CD4-positive, alpha-beta T cell (primary cell): ENCODE measurements around the gene EHD3. TPM values are rescaled to one million over a fixed set of nuclear protein-coding genes. Genes with fewer than 3 reads are reported as not detected.

ENCODE experiments used
- ATAC-seq: fragments of 200-7000 bp; cut with Tn5 transposase; one replicate; pipeline ENCODE4 v1.10.0; 2022; ENCODE audit warnings: mild to moderate bottlenecking; ENCODE audit not compliant: poor library complexity
- CTCF ChIA-PET: fragments of 350-600 bp; sonication (Branson Sonifier 250); formaldehyde crosslinking; loops from one replicate; lab custom pipeline; 2021; ENCODE audit warnings: antibody characterized with exemption, inconsistent platforms; lab: Charles Lee
- POLR2A ChIA-PET: fragments of 350-600 bp; sonication (Branson Sonifier 250); formaldehyde crosslinking; loops from one replicate; lab custom pipeline; 2021; ENCODE audit warnings: antibody characterized with exemption, inconsistent platforms; lab: Charles Lee
- DNase-seq, 14 experiments: peaks; one replicate each; pipeline ENCODE4 v3.0.0-alpha.2; 2013 to 2020; ENCODE audit warnings: mixed read lengths in 2 of 14
- H3K27ac ChIP-seq, 2 donors: one replicate each; pipeline versions ENCODE4 v1.5.1 to v1.7.0; 2013; ENCODE audit warnings: low read length in 2 of 2, low read depth in 1 of 2, mild to moderate bottlenecking in 1 of 2
- H3K27me3 ChIP-seq, 2 experiments: 1 replicate in 1 of 2; 2 replicates in 1 of 2; pipeline versions ENCODE4 v1.6.1 to v1.7.0; 2013; ENCODE audit warnings: low read length in 2 of 2, control low read depth in 1 of 2, mild to moderate bottlenecking in 1 of 2, moderate library complexity in 1 of 2; ENCODE audit not compliant: insufficient read depth in 2 of 2, control insufficient read depth in 1 of 2
- H3K36me3 ChIP-seq: one replicate; pipeline ENCODE4 v1.6.1; 2013; ENCODE audit warnings: low read length, control low read depth; ENCODE audit not compliant: insufficient read depth
- H3K4me1 ChIP-seq: one replicate; pipeline ENCODE4 v1.6.1; 2013; ENCODE audit warnings: low read length, control low read depth; ENCODE audit not compliant: insufficient read depth
- H3K4me3 ChIP-seq: one replicate; pipeline ENCODE4 v1.5.1; 2013; ENCODE audit warnings: mild to moderate bottlenecking, low read length, moderate library complexity
- H3K9me3 ChIP-seq, 2 experiments: 1 replicate in 1 of 2; 2 replicates in 1 of 2; pipeline versions ENCODE4 v1.6.1 to v1.7.0; 2013; ENCODE audit warnings: low read length in 2 of 2, mild to moderate bottlenecking in 2 of 2, control low read depth in 1 of 2, moderate library complexity in 1 of 2; ENCODE audit not compliant: control insufficient read depth in 1 of 2, insufficient read depth in 1 of 2
- H3K27ac Mint-ChIP-seq: one replicate; pipeline ENCODE4 v1.8.0; 2020; ENCODE audit warnings: mixed read lengths
- H3K27me3 Mint-ChIP-seq: one replicate; pipeline ENCODE4 v1.8.0; 2021; ENCODE audit warnings: mixed read lengths
- H3K36me3 Mint-ChIP-seq: one replicate; pipeline ENCODE4 v1.8.0; 2021; ENCODE audit warnings: low read depth, mixed read lengths
- H3K4me1 Mint-ChIP-seq: one replicate; pipeline ENCODE4 v1.8.0; 2021; ENCODE audit warnings: low read depth, mixed read lengths
- H3K4me3 Mint-ChIP-seq: one replicate; pipeline ENCODE4 v1.8.0; 2020; ENCODE audit warnings: mild to moderate bottlenecking, mixed read lengths
- H3K9me3 Mint-ChIP-seq: one replicate; pipeline ENCODE4 v1.8.0; 2020; ENCODE audit warnings: mixed read lengths
- CTCF ChIP-seq: fragments of 200-600 bp; IDR thresholded peaks from one replicate; pipeline ENCODE4 v1.8.0; 2022; ENCODE audit warnings: antibody characterized with exemption, mild to moderate bottlenecking
- intact Hi-C, 2 experiments: fragments of 100-400 bp; cut with DNase I in 1 of 2; cut with micrococcal nuclease in 1 of 2; formaldehyde crosslinking; loops; one replicate each; pipeline versions ENCODE4 v1.15.1 to v1.9.0; 2023 to 2025; cut with DNase I, micrococcal nuclease
- total RNA-seq, 174 experiments: library from RNA in 2 of 174; stranded (reverse) in 2 of 174; gene quantifications; one replicate each; pipeline ENCODE4 v1.2.3 and lab custom pipeline; 2021 to 2026

The EHD3 gene
- total RNA-seq, 2 experiments from 2014 or later = 1.4 to 1.7 TPM

- ATAC-seq = no peak
- H3K27me3 Mint-ChIP-seq = no peaks in the 10 kb centered on the region
- intact Hi-C loops = loop anchor here in 1 of 2 experiments (10.0 kb wide), 4 partner anchors 532 to 1082 kb away; partner anchors contain the start of genes SLC30A6 and SPAST
- POLR2A ChIA-PET = no interaction called here
- no peak for TF ChIP-seq CTCF
- H3K27ac ChIP-seq = no peak overlapping the region
- peaks cover 20% of the 10 kb centered on the region for H3K4me1 ChIP-seq
- no peak for DNase-seq
- H3K27me3 ChIP-seq = no peaks in the 10 kb centered on the region
- no peaks in the 10 kb centered on the region for H3K9me3 Mint-ChIP-seq
- CTCF ChIA-PET = no interaction called here
- peak overlapping the region; percentile 73 for H3K4me3 Mint-ChIP-seq
- H3K4me1 Mint-ChIP-seq = peaks cover 31% of the 10 kb centered on the region
- no peaks in the 10 kb centered on the region for H3K36me3 Mint-ChIP-seq
- H3K36me3 ChIP-seq = no peaks in the 10 kb centered on the region
- peak overlapping the region; percentile 6 for H3K27ac Mint-ChIP-seq
- H3K9me3 ChIP-seq = no peaks in the 10 kb centered on the region
- H3K4me3 ChIP-seq = no peak overlapping the region
These were observed 2.7 kb downstream of the EHD3 start for GRCh38 chr2:31236433-31237205.

GRCh38 chr2:31237348-31238017 lies 3.5 kb downstream of the EHD3 start:
- H3K4me3 ChIP-seq = no peak overlapping the region
- no peak for ATAC-seq
- H3K4me1 Mint-ChIP-seq = peaks cover 28% of the 10 kb centered on the region
- no peaks in the 10 kb centered on the region for H3K27me3 Mint-ChIP-seq
- no peak for TF ChIP-seq CTCF
- H3K27me3 ChIP-seq = no peaks in the 10 kb centered on the region
- no peaks in the 10 kb centered on the region for H3K9me3 ChIP-seq
- H3K9me3 Mint-ChIP-seq = no peaks in the 10 kb centered on the region
- H3K27ac Mint-ChIP-seq = no peak overlapping the region
- H3K4me3 Mint-ChIP-seq = no peak overlapping the region
- no peaks in the 10 kb centered on the region for H3K36me3 ChIP-seq
- POLR2A ChIA-PET = no interaction called here
- H3K36me3 Mint-ChIP-seq = no peaks in the 10 kb centered on the region
- CTCF ChIA-PET = no interaction called here
- intact Hi-C loops = loop anchor here in 1 of 2 experiments (10.0 kb wide), 4 partner anchors 533 to 1083 kb away; partner anchors contain the start of genes SLC30A6 and SPAST
- peaks cover 20% of the 10 kb centered on the region for H3K4me1 ChIP-seq
- no peak overlapping the region for H3K27ac ChIP-seq
- no peak for DNase-seq

GRCh38 chr2:31238126-31238905 lies 4.4 kb downstream of the EHD3 start:
- Histone ChIP-seq H3K27me3 (no peaks in the 10 kb centered on the region), H3K4me1 (peaks cover 18% of the 10 kb centered on the region), H3K9me3 (no peaks in the 10 kb centered on the region), H3K36me3 (no peaks in the 10 kb centered on the region), H3K4me3 (no peak overlapping the region), H3K27ac (no peak overlapping the region)
- Mint-ChIP-seq H3K4me3 (no peak overlapping the region), H3K36me3 (no peaks in the 10 kb centered on the region), H3K27me3 (no peaks in the 10 kb centered on the region), H3K9me3 (no peaks in the 10 kb centered on the region), H3K27ac (no peak overlapping the region), H3K4me1 (peaks cover 20% of the 10 kb centered on the region)
- no peak for TF ChIP-seq CTCF
- CTCF ChIA-PET = no interaction called here
- POLR2A ChIA-PET = no interaction called here
- ATAC-seq = no peak
- DNase-seq = no peak
- intact Hi-C loops = loop anchor here in 1 of 2 experiments (10.0 kb wide), 4 partner anchors 534 to 1084 kb away; partner anchors contain the start of genes SLC30A6 and SPAST
